Prostate gland (tissue), 2 donors: Measurements from ENCODE around the gene SYNE1.

Source experiments
- POLR2A ChIP-seq: fragments of 450-650 bp; IDR thresholded peaks from one replicate; pipeline ENCODE4 v1.6.1; 2016; ENCODE audit warnings: antibody characterized with exemption, mild to moderate bottlenecking
- POLR2AphosphoS5 ChIP-seq: sonication (generic); formaldehyde crosslinking; IDR thresholded peaks from one replicate; pipeline ENCODE4 v1.6.1; 2017; ENCODE audit warnings: antibody characterized with exemption
- TF ChIP-seq, protein P1 (sequence below), 4 experiments: fragments of 200-600 bp in 2 of 4; fragments of 450-650 bp in 2 of 4; sonication (generic) in 2 of 4; IDR thresholded peaks; 1 replicate in 3 of 4; 2 replicates in 1 of 4; pipeline ENCODE4 v1.5.1; 2016 to 2019; ENCODE audit warnings: antibody characterized with exemption in 4 of 4, mild to moderate bottlenecking in 2 of 4, moderate library complexity in 2 of 4

DNA sequence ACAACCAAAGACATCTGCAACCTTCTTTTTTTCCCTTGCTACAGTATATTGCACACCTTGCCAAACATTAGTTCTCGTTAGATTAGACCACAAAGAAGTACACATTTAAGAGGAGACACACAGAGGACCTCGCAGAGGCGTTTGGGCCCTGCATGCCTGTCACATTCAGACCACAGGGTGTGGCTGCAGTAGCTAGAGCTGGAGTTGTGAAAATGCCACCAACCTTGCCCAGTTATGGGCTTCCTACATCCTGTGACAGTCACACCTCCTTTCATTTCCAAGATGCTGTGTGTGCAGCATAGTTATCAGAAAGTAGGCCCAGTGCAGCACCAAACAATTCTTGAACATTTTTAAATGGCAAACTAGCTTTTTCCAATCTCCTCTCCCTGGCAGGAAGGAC is 2.4 kb downstream of the SYNE1 start:
- TF ChIP-seq POLR2AphosphoS5 (no peak), POLR2A (no peak)
- TF ChIP-seq, protein P1, sequence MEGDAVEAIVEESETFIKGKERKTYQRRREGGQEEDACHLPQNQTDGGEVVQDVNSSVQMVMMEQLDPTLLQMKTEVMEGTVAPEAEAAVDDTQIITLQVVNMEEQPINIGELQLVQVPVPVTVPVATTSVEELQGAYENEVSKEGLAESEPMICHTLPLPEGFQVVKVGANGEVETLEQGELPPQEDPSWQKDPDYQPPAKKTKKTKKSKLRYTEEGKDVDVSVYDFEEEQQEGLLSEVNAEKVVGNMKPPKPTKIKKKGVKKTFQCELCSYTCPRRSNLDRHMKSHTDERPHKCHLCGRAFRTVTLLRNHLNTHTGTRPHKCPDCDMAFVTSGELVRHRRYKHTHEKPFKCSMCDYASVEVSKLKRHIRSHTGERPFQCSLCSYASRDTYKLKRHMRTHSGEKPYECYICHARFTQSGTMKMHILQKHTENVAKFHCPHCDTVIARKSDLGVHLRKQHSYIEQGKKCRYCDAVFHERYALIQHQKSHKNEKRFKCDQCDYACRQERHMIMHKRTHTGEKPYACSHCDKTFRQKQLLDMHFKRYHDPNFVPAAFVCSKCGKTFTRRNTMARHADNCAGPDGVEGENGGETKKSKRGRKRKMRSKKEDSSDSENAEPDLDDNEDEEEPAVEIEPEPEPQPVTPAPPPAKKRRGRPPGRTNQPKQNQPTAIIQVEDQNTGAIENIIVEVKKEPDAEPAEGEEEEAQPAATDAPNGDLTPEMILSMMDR (IDR thresholded peaks at IDR 0.05) = no peak
